ACC112 (cell line): ENCODE data around the gene PDE4B.
A peak's percentile ranks its signal among the peaks of the same experiment; 100 is the strongest.

Experiments
- H2AFZ ChIP-seq: fragments of 200-600 bp; sonication (generic); one replicate; pipeline ENCODE4 v1.6.0; 2017; ENCODE audit warnings: antibody characterized with exemption, low read length; ENCODE audit not compliant: unreplicated experiment
- H3K27ac ChIP-seq: fragments of 200-600 bp; sonication (generic); 2 replicates; pipeline ENCODE4 v1.5.1; 2014; ENCODE audit warnings: low read depth, mild to moderate bottlenecking, antibody characterized with exemption, low read length, moderate library complexity
- H3K27me3 ChIP-seq: fragments of 200-600 bp; sonication (generic); 2 replicates; pipeline ENCODE4 v1.6.1; 2014; ENCODE audit warnings: mild to moderate bottlenecking, antibody characterized with exemption, low read length, moderate library complexity, mixed read lengths; ENCODE audit not compliant: insufficient read depth
- H3K36me3 ChIP-seq: fragments of 200-600 bp; sonication (generic); 2 replicates; pipeline ENCODE4 v1.6.1; 2016; ENCODE audit warnings: mild to moderate bottlenecking, antibody characterized with exemption, low read length, moderate library complexity, mixed read lengths; ENCODE audit not compliant: insufficient read depth
- H3K4me1 ChIP-seq: fragments of 200-600 bp; sonication (generic); one replicate; pipeline ENCODE4 v1.6.1; 2016; ENCODE audit warnings: low read length, mixed read lengths; ENCODE audit not compliant: insufficient read depth, unreplicated experiment, control insufficient read depth
- H3K4me3 ChIP-seq: fragments of 200-600 bp; sonication (generic); 2 replicates; pipeline ENCODE4 v1.5.1; 2014; ENCODE audit warnings: mild to moderate bottlenecking, low read depth, low read length
- H3K79me2 ChIP-seq: fragments of 200-600 bp; sonication (generic); one replicate; pipeline ENCODE4 v1.6.0; 2016; ENCODE audit warnings: low read length; ENCODE audit not compliant: control insufficient read depth, unreplicated experiment, insufficient read depth

The PDE4B gene

DNA sequence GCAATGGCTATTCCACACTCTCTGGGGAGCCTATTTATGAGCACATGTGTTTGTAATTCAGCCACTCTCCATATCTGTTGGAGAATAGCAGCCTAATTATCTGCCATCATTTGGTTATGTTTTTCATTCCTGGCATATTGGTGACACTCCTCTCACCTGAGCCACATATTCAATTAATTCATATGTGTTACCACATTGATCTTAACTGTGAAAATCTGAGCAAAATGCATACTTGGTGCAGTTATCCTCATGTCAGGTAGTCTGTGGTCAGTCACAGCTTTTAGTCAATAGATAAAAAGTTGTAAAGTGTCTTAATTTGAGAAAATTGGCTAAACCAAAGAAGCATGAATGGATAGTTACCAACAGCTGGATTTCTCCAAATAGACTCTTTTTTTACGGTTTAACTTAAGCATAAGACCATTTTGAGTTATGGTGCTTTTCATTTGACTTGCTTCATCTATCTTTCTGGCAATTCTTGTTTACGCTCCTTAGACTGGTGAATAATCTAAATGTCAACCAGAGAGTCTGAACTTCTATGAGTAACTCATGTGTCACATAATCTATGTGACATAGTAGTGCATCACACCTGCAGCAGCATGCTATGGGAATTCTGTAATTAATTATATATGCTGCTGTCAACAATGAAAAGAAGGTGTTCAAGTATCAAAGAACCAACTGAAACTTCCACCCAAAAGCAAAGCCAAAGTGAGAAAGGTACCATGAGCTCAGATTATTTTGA, 553.5 kb downstream of the PDE4B start:
- Histone ChIP-seq H3K79me2 (no peaks in the 10 kb centered on the region), H3K36me3 (no peaks in the 10 kb centered on the region), H3K4me1 (peaks cover 13% of the 10 kb centered on the region), H2AFZ (no peak overlapping the region), H3K4me3 (no peak overlapping the region), H3K27ac (no peak overlapping the region), H3K27me3 (no peaks in the 10 kb centered on the region)

DNA sequence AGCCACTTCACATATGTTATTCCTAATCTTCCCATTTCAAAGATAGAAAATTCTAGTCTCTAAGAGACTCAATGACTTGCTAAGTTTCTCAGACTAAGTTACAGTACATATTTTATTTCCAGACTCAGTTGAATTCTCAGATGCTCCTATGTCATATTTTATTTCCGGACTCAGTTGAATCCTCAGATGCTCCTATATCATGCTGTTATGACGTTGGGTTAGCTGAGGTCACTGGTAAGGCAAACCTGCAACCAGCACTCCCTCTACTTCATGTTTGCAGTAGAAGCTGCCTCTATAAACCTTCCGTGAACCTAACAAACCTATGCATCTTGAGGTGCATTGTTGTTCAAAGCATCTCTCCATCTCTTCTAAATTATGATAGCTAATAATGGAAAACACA, 554.2 kb downstream of the PDE4B start:
- peaks cover 13% of the 10 kb centered on the region for H3K4me1 ChIP-seq
- no peaks in the 10 kb centered on the region for H3K79me2 ChIP-seq
- H3K36me3 ChIP-seq = no peaks in the 10 kb centered on the region
- H3K27me3 ChIP-seq = no peaks in the 10 kb centered on the region
- H3K27ac ChIP-seq = no peak overlapping the region
- no peak overlapping the region for H3K4me3 ChIP-seq
- no peak overlapping the region for H2AFZ ChIP-seq

- no peaks in the 10 kb centered on the region for H3K27me3 ChIP-seq
- no peak overlapping the region for H2AFZ ChIP-seq
- H3K27ac ChIP-seq = no peak overlapping the region
- H3K4me3 ChIP-seq = no peak overlapping the region
- peaks cover 13% of the 10 kb centered on the region for H3K4me1 ChIP-seq
- H3K36me3 ChIP-seq = no peaks in the 10 kb centered on the region
- H3K79me2 ChIP-seq = no peaks in the 10 kb centered on the region
Measured at GRCh38 chr1:66348776-66349175, 556.1 kb downstream of the PDE4B start.

- H3K27me3 ChIP-seq = no peaks in the 10 kb centered on the region
- peaks cover 18% of the 10 kb centered on the region for H3K4me1 ChIP-seq
- H3K36me3 ChIP-seq = no peaks in the 10 kb centered on the region
- H2AFZ ChIP-seq = no peak overlapping the region
- no peak overlapping the region for H3K27ac ChIP-seq
- H3K79me2 ChIP-seq = no peaks in the 10 kb centered on the region
- H3K4me3 ChIP-seq = no peak overlapping the region
Measured at GRCh38 chr1:66349242-66349641, 556.5 kb downstream of the PDE4B start.

- Histone ChIP-seq H3K4me3 (no peak overlapping the region), H3K4me1 (peaks cover 22% of the 10 kb centered on the region), H3K79me2 (no peaks in the 10 kb centered on the region), H3K36me3 (no peaks in the 10 kb centered on the region), H3K27me3 (no peaks in the 10 kb centered on the region), H2AFZ (peak overlapping the region; percentile 78), H3K27ac (no peak overlapping the region)
Measured at GRCh38 chr1:66350001-66350547, 557.4 kb downstream of the PDE4B start.

DNA sequence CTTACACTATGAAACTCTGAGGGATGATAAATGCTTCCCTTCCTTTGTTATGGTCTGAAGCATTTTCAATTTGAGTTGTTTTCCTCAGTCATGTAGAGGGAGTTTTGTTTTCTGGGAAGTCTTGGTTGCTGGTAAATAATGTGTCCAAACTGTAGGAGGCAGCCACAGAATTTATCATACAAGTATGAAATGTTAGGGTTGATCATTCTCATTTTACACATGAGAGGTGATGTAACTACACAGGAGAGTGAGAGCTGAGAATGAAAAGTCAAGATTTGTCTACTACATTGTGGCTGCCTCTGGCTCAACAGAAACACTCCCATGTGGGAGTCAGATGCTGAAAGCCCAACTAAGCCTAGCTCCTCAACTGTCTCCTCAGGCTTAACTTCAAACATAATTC, 558.8 kb downstream of the PDE4B start:
- H3K27ac ChIP-seq = no peak overlapping the region
- H3K36me3 ChIP-seq = no peaks in the 10 kb centered on the region
- no peak overlapping the region for H2AFZ ChIP-seq
- peaks cover 22% of the 10 kb centered on the region for H3K4me1 ChIP-seq
- H3K79me2 ChIP-seq = no peaks in the 10 kb centered on the region
- H3K27me3 ChIP-seq = no peaks in the 10 kb centered on the region
- no peak overlapping the region for H3K4me3 ChIP-seq

GRCh38 chr1:66351913-66352312, 559.2 kb downstream of the PDE4B start:
- Histone ChIP-seq H3K4me1 (peaks cover 22% of the 10 kb centered on the region), H3K36me3 (no peaks in the 10 kb centered on the region), H3K27me3 (no peaks in the 10 kb centered on the region), H3K27ac (no peak overlapping the region), H3K79me2 (no peaks in the 10 kb centered on the region), H3K4me3 (no peak overlapping the region), H2AFZ (no peak overlapping the region)

GRCh38 chr1:66352792-66353191, 560.1 kb downstream of the PDE4B start:
- H3K79me2 ChIP-seq = no peaks in the 10 kb centered on the region
- H3K36me3 ChIP-seq = no peaks in the 10 kb centered on the region
- no peaks in the 10 kb centered on the region for H3K27me3 ChIP-seq
- no peak overlapping the region for H2AFZ ChIP-seq
- peaks cover 22% of the 10 kb centered on the region for H3K4me1 ChIP-seq
- no peak overlapping the region for H3K4me3 ChIP-seq
- no peak overlapping the region for H3K27ac ChIP-seq

GRCh38 chr1:66353257-66353656, 560.6 kb downstream of the PDE4B start:
- Histone ChIP-seq H3K27ac (no peak overlapping the region), H3K27me3 (no peaks in the 10 kb centered on the region), H3K36me3 (no peaks in the 10 kb centered on the region), H2AFZ (no peak overlapping the region), H3K4me3 (no peak overlapping the region), H3K4me1 (peaks cover 22% of the 10 kb centered on the region), H3K79me2 (no peaks in the 10 kb centered on the region)

DNA sequence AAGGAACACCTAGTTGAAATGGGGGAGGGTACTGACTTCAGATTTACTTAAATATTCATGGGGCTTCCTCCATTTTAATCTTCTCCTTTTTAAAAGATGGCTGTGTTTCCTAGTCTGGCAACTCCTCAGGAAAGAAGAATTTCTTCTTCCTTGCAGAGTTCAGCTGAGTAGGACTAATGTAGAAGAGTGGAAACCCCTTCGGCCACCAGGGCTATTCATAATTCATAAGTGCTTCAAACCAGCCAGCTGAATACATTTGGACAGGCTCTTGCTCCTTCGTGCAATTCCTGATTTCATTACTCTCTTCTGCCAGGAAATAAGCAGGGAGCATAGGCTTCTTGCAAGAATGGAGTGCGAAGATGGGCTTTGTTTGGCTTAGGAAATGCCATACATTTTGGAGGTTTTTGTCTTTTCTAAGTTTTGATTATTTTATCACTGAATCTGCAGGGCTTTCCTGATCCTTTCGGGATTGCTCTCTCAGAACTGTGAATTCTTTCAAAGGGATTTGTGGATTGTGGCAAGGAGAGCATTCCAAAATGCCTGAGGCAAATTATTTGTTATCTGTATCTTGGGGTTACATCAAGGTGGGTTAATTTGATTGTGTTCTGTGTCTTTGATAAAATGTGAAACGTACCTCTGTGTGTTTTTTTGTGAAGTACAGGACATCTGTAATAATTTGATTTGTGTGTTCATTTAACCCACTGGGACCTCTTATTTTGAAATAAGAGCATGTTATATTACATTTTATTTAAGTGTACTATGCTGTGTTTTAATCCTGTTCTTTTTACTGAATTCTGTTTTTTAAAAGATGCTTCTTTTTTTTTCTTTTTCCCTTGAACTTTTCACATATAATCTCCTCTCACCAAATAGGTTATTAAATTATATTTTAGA, 561.9 kb downstream of the PDE4B start:
- Histone ChIP-seq H3K4me1 (peaks cover 19% of the 10 kb centered on the region), H3K27ac (no peak overlapping the region), H2AFZ (peak overlapping the region; percentile 61), H3K27me3 (no peaks in the 10 kb centered on the region), H3K79me2 (no peaks in the 10 kb centered on the region), H3K4me3 (peak overlapping the region; percentile 34), H3K36me3 (no peaks in the 10 kb centered on the region)
